Dermis microvascular lymphatic vessel endothelial cell (primary cell): ENCODE measurements around the gene LLGL2. TPM values are rescaled to one million over a fixed set of nuclear protein-coding genes. Genes with fewer than 3 reads are reported as not detected.

Experiments
- DNase-seq, 2 donors: peaks; one replicate each; pipeline versions ENCODE4 v3.0.0 to v3.0.0-alpha.2; 2010; ENCODE audit warnings: low read depth in 2 of 2
- total RNA-seq: library from RNA; depleted of rRNA; stranded (reverse); fragments of >200 nt; gene quantifications from 2 replicates; pipeline ENCODE4 v1.2.1, GENCODE V29; 2014

Gene LLGL2
- total RNA-seq, 1 donor from 2014 or later, result 12.6 TPM

DNA sequence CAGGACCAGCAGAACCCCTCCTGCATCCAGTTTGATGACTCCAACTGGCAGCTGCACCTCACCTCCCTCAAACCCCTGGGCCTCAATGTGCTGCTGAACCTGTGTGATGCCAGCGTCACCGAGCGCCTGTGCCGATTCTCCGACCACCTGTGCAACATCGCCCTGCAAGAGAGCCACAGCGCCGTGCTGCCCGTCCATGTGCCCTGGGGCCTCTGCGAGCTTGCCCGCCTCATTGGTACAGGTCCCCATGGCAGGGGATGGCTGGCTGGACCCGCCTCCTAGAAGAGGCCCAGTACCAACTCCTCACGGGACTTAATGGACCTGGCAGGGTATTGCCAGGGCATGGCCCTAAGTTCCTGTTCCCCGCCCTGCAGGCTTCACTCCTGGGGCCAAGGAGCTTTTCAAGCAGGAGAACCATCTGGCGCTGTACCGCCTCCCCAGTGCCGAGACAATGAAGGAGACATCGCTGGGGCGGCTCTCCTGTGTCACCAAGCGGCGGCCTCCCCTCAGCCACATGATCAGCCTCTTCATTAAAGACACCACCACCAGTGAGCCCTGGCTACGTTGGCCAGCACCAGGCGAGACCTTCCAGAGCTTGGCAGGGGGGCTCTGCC lies 32.8 kb upstream of the LLGL2 start:
- DNase-seq, result no peak

DNA sequence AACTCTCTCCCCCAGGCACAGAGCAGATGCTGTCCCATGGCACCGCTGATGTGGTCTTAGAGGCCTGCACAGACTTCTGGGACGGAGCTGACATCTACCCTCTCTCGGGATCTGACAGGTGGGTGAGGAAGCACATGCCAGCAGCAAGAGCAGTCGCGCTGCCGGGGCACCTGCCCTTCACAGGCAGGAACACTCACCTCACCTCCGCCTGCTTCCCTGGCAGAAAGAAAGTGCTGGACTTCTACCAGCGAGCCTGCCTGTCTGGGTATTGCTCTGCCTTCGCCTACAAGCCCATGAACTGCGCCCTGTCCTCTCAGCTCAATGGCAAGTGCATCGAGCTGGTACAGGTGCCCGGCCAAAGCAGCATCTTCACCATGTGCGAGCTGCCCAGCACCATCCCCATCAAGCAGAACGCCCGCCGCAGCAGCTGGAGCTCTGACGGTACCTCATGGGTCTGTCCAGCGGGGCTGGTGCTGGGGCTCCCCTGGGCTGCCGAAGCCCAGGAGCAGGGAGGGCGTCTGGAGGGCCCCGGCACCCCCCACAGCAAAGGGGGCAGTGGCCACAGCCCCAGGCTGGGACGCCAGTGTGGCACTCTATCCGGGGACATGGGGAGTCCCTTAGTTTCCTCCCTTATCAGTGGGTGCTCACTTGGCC lies 31.9 kb upstream of the LLGL2 start:
- DNase-seq, result no peak

DNA sequence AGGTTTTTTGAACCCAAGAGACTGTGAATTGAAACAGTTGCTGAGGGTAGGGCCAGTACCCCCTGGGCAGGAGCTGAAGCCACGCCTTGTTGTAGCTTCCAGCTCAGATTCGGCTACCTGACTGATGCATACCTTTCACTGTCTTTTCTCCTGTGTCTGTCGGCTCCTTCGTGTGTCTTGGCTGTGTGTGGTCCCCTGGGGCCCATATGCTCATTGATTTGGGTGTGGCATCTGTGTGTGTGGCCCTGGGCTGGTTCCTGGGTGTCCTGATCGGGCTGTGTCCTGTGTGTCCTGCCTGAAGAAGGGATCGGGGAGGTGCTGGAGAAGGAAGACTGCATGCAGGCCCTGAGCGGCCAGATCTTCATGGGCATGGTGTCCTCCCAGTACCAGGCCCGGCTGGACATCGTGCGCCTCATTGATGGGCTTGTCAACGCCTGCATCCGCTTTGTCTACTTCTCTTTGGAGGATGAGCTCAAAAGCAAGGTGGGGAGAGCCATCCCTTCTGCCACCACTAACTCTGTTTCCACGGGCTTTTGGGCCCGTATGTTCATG lies 31.1 kb upstream of the LLGL2 start:
- no peak for DNase-seq

DNA sequence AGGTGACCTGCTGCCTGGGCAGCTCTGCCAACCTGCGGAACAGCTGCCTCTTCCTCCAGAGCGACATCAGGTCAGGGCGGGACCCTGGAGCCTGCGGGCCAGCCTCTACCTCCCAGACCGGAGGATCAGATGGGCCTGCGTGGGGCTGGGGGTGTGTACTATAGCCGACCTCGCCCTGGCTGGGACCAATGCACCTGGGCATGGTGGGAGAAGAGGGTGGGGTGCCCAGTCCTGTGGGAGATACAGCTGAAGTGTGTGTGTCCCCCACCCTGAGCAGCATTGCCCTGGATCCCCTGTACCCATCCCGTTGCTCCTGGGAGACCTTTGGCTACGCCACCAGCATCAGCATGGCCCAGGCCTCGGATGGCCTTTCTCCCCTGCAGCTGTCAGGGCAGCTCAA lies 29.5 kb upstream of the LLGL2 start:
- DNase-seq, result no peak

DNA sequence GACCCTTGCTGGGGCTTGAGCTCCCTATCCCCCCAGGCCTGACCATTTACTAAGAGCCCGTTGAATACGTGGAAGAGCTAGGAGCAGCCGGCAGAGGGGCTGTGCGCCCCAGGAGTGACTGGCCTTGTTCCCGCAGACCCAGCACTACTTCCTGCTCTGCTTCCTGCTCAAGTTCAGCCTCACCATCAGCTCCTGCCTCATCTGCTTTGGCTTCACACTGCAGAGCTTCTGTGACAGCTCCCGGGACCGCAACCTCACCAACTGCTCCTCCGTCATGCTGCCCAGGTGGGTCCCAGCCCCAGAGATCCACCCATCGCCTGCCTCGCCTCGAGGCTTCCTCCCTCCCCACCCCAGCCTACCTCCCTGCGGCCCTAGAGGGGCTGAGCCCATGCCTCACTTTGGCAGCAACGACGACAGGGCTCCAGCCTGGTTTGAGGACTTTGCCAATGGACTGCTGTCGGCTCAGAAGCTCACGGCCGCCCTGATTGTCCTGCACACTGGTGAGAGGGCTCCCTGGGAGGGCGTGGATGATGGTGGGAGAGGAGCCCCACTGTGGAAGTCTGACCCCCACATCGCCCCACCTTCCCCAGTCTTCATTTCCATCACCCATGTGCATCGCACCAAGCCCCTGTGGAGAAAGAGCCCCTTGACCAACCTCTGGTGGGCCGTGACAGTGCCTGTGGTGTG lies 27.3 kb upstream of the LLGL2 start:
- peak in 1 of 2 donors; percentile 41 for DNase-seq

DNA sequence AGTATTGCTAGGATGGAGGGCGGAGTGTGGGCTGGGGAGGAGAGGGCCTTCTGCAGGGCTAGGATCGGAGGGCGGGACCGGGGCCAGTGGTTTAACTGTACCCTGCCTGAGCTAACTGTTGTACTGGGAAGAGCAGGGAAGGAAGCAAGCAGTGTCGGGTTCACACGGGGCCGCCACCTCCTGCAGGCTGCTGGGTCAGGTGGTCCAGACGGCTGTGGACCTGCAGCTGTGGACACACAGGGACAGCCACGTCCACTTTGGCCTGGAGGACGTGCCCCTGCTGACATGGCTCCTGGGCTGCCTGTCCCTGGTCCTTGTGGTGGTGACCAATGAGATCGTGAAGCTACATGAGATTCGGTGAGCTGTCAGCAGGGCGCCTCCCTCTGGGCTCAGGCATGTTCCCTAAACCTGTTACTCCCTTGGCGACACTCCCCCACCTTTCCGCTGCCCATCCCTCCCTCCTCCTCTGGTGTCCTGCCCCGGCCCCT lies 26.7 kb upstream of the LLGL2 start:
- DNase-seq, result no peak

DNA sequence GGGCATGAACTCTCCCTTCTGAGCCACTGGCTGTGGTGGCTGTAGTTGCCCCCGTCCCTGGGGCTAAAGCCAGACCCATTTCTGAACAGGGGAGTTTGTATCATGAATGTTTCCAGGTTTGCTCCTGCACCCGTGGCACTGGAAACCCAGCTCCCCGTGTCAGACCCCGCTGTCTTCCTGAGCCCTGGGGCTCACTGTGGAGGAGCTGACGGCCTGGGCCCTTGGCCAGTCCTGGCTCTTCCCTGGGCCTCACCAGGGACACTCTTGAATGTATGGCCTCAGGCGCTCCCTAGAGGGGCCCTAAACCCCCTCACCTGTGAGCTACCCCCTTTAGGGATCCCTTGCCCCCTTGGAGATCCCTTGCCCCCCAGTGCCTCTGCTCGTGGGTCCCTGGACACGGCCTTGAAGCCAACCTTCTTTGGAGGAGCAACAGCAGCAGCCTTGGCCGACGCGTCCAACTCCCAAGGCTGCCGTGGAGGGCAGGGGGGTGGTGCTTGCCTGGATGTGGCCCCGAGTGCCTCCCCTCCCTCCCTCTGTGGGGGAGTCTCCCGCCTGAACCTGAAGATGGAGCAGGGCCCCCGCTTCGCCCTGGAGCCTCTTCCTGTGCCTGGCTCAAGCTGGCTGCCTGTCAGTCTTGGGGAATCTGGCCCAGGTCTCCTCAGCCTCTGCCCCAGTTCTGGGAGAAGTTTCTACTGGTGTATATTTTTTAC lies 26.0 kb upstream of the LLGL2 start:
- DNase-seq, result no peak

DNA sequence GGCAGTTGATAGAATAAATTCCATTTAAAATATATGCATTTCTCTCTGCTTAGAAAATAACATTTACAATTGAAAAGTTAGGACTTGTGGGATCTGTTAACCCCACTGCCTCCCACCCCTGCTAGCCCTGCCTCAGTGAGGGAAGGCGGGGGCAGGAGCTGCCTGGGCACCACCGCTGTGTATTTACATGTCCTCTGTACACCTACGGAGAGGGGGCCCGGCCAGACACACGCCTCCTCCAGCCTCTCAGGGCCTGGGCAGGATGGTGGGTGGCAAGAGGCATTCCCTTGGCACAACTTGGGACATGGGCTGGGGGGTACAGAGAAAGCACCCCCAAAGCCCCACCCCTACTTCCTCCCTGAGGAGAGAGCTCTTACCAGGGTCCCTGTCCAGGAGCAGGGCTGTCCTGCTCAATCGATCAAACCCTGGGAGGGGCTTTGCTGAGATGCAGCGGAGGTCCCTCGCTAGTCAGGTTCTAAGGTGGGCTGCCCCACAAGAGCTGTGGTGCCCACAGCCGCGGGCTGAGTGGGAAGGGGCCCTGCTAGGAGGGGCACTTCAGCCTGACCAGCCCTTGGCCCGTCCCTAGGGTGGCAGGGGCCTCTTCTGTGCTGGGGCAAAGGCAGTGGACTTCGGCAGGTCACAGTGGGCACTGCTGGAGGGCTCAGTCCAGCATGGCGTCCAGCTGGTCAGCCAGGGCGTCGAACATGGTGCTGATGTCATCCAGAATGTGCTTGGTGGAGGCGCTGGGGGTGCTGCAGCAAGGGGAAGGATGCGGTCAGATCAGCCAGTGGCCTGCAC lies 24.9 kb upstream of the LLGL2 start:
- no peak for DNase-seq

DNA sequence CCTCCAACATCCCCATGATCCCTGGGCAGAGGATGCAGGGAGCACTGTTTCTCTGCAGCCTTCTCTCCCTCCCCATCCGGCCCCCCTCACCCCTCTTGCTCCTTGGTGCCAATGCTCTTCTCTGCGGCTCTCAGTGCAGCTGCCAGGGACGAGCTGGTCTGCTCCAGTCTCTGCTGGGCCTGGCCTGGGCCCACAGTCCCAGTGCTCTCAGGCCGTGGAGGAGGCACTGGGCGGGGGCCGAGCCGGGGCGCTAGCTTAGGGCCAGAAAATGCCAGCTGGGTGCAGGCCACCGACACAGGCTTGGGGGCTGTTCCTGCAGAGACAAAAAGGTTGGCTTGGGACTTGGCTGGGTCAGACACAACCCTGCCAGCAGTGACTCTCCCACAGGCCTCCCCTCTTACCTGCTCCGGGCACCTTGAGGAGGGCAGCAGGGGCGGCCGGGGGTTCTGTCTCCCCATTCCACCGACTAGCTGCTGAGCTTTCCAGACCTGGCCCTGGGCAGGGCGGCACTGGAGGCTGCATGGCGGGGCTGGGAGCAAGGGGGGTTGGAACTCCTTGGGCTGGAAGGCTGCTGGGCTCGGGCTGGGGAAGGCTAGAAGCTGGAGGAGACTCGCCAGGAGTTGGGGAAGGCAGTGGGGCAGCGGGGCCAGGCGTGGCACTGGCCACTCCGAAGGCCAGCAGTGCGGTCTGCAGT lies 24.0 kb upstream of the LLGL2 start:
- no peak for DNase-seq

DNA sequence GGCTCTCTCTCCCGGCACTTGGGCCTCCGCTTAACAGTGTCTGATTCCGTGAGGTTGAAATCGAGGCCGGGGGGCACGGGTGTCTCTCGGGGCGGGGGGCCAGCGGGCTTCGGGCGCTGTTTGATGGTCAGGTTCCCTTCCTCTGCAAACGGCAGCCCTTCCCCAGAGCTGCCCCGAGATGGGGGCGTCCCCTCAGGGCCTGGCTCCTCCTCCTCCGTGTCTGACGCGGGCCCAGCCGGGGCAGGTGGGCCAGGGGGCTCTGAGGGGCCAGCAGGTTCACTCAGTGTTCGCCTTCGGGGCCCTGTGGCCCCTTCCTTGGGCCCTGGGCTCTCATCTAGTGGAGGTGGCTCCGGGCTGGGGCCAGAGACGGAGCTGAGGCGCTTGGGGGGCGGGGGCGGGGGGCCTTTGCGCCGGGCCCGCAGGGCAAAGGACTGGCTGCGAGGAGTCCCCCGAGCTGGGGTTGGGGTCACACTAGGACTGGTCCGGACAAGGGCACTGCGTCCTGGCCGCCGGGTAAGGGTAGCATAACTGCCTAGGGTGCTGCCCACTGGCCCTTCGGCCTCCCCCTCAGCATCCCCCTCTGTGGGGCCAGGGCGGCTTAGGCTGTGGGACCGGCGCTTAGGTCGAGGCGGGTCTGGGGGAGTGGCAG lies 23.3 kb upstream of the LLGL2 start:
- DNase-seq, result no peak

DNA sequence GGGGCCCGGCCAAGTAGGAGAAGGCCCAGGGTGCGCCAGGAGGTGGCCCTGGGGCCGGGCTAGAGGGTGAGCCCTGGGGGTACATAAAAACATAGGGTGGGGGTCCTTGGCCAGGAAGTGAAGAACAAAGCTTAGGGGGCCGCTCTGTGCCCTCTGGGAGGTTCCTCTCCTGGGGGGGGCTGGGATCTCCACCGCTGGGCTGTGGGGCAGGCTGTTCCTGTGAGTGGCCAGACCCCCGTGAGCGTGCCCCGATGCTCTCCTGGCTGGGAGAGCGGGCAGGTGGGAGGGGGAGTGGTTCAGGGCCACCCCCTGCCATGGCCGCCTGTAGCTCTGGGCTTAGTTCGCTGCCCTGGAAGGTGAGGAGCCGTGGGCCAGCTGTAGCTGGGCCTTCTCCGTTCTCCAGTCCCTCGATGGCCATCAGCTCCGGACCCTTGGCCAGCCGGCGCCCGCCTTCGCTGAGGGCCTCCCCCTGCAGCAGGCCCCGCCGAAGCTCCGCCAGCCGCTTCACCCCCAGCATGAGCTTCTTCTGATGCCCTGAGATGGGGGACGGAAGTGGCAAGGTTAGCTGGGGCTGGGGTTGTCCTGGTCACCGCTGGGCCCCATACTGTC lies 22.7 kb upstream of the LLGL2 start:
- DNase-seq, result no peak

DNA sequence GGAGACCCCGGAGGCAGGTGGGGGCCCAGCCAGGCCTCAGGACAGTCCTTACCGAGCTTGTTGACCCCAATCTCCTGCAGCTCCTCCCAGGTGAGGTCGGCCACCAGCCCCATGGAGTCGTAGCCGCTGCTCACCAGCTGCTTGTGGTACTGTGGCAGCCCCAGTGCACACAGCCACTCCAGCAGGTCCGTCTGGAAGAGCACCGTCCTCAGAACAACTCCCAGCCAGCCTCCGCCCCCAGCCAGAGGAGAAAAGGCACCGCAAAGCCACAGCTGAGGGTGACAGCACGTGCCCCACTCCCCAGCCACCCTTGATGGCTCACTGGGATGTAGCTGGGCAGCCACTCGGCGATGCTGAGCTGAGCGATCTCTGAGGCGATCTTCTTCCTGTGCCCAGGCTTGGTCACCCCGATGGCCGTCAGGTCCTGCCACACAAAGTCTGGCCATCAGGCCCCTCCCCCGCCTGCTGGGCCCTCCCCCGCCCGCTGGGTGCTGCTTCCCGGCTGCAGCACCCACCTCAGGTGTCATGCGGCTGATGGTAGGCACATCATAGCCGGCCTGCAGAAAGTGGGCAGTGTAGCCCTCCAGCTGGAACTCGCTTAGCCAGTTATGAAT lies 22.1 kb upstream of the LLGL2 start:
- no peak for DNase-seq

DNA sequence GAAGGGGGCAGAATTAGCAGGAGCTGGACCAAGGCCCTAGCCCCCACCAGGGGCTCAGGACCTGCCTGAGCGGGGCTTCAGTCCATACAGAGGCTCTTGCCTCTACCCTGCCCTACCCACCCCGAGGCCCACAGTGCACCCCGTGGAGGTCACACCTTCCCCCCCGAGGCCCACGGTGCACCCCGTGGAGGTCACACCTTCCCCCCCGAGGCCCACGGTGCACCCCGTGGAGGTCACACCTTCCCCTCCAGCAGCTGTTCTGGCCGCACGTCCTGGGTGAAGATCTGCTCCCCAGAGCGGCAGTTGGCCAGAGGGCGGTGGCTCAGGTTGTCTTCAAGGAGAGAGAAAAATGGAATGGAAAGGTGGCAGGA lies 21.5 kb upstream of the LLGL2 start:
- no peak for DNase-seq

DNA sequence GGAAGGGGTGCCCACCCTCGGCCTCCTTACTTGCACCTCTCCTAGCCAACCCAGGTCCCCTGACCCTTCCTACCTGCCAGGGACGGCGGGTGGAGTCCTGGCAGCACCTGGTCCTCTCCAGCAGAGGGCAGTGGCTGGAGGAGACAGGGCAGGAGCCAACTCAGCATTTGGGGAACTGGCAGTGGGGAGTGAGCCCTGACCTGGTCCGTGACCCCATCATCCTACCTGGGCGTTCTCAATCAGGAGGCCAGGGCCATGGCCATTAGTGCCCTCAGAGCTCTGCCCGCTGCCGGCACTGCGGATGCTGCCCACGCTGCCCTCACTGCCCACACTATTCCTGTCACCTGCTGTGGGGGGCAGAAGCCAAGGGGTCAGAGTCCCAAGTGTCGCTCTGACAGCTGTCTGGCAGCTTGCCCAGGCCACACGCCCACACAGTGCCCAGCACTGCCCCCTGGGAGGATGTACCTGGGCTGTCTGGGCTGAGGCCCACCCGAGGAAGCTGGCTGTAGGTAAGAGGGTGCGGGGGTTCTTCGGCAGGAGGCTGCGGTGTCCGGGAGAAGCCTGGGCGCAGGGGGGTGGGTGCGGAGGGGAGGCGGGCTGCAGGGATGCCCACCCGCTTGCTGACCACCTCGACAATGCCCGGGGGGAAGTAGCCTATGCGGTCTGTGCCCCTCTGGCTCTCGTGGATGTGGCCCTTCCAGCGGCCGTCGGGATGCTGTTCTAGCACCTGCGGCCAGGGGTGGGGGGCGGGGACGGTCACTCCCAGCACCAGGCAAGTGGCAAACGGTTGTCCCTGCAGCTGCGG lies 20.9 kb upstream of the LLGL2 start:
- no peak for DNase-seq

DNA sequence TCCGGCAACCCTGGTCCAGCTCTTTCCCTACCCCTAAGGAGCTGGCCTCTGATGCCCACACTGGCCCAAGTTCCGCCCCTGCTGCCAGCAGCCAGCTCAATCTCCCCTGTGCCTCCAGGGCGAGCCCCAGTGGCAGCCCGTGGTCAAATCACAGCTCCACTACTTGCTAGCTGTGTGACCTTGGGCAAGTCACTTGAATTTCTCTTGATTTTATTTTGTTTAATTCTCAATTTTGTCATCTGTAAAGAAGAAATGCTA lies 20.4 kb upstream of the LLGL2 start:
- no peak for DNase-seq

DNA sequence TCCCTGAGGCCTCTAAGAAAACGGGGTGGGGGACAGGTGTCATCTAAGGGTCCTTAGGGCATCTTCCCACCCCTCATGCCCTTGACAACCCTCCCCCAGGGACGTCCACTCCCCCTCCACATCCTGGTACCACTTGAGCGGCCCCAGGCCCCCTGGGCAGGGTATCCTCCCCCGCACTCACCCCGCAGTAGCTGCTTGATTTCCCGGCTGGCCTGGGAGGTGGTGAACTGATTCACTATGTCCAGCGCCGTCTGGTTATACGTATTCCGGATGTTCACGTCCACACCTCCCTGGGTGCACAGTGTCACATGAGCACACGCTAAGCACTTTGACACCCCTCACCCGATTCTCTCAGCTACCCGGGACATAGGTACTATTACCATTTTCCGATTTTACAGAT lies 19.9 kb upstream of the LLGL2 start:
- DNase-seq, result no peak

DNA sequence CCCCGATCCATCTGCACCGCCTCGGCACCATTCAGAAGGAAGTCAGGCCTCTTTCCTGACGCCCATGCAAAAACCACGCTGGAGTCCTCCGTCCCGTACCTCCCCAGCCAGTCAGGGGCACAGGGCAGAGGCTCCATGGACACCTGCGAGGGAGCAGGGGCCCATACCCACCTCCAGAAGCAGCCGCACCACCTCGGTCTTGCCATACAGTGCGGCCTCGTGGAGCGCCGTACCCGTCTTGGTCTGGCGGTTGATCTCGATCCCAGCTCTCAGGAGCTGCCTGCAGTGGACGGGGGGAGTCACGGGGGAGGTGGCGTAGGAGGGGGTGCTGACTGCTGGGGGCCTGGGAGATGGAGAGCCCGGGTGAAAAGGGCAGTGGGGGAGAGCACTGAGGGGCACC lies 19.4 kb upstream of the LLGL2 start:
- DNase-seq, result no peak

DNA sequence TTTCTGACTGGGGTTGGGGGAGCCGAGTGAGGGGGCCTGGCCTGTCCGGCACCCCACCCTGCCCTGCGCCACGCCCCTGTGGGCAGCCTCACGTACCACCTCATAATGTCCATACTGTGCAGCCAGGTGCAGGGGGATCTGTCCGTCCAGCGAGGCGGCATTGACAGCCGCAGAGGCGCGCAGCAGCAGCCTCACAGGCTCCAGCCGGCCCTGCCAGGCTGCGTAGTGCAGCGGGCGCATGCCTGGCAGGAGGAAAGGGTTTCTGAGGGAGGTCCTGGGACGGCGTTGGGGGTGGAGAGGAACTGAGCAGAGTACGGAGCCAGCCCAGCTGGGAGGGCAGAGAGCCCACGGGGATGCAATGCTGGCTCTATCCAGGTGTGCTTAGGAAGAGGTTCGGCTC lies 18.6 kb upstream of the LLGL2 start:
- no peak for DNase-seq
